Trophoblast cell (in vitro differentiated cells and primary cell): ENCODE data around the gene CFDP1.
"Not testable (repeated sequence)": the region's sequence is repeated elsewhere in the genome, so short reads cannot be mapped to it uniquely, and the experiment has no call there.

ENCODE experiments used
- DNase-seq, 2 donors: peaks; one replicate each; pipeline ENCODE4 v3.0.0-alpha.2; 2016
- H2AFZ ChIP-seq: 2 replicates; pipeline ENCODE4 v1.6.1; 2013; ENCODE audit warnings: low read length, moderate library complexity, mild to moderate bottlenecking; ENCODE audit not compliant: insufficient read depth, poor library complexity
- H2AK5ac ChIP-seq: 2 replicates; pipeline ENCODE4 v1.6.1; 2013; ENCODE audit warnings: mild to moderate bottlenecking, low read length
- H2BK120ac ChIP-seq: 2 replicates; pipeline ENCODE4 v1.6.1; 2013; ENCODE audit warnings: low read length, mild to moderate bottlenecking, moderate library complexity; ENCODE audit not compliant: insufficient read depth, poor library complexity
- H2BK12ac ChIP-seq: 2 replicates; pipeline ENCODE4 v1.6.1; 2013; ENCODE audit warnings: mild to moderate bottlenecking, low read length, moderate library complexity
- H2BK5ac ChIP-seq: 2 replicates; pipeline ENCODE4 v1.6.1; 2013; ENCODE audit warnings: low read length, low read depth, moderate library complexity, mild to moderate bottlenecking; ENCODE audit not compliant: poor library complexity
- H3K14ac ChIP-seq: 2 replicates; pipeline ENCODE4 v1.6.1; 2013; ENCODE audit warnings: mild to moderate bottlenecking, low read length
- H3K18ac ChIP-seq: 2 replicates; pipeline ENCODE4 v1.6.1; 2013; ENCODE audit warnings: mild to moderate bottlenecking, low read length
- H3K23ac ChIP-seq: 2 replicates; pipeline ENCODE4 v1.6.1; 2013; ENCODE audit warnings: low read length
- H3K27ac ChIP-seq: 2 replicates; pipeline ENCODE4 v1.5.1; 2013; ENCODE audit warnings: low read depth, mild to moderate bottlenecking, inconsistent platforms, low read length, moderate library complexity
- H3K27me3 ChIP-seq: 2 replicates; pipeline ENCODE4 v1.6.1; 2013; ENCODE audit warnings: inconsistent platforms, mild to moderate bottlenecking, low read length, moderate library complexity; ENCODE audit not compliant: insufficient read depth
- H3K36me3 ChIP-seq, 2 experiments: 1 replicate in 1 of 2; 2 replicates in 1 of 2; pipeline ENCODE4 v1.6.1; 2013; ENCODE audit warnings: low read length in 2 of 2, mild to moderate bottlenecking in 2 of 2, moderate library complexity in 1 of 2; ENCODE audit not compliant: insufficient read depth in 2 of 2, control insufficient read depth in 1 of 2
- H3K4ac ChIP-seq: 2 replicates; pipeline ENCODE4 v1.6.1; 2013; ENCODE audit warnings: low read depth, mild to moderate bottlenecking, low read length, moderate library complexity
- H3K4me1 ChIP-seq, 2 experiments: 1 replicate in 1 of 2; 2 replicates in 1 of 2; pipeline ENCODE4 v1.6.1; 2013; ENCODE audit warnings: low read length in 2 of 2, mild to moderate bottlenecking in 2 of 2, moderate library complexity in 1 of 2; ENCODE audit not compliant: insufficient read depth in 2 of 2, control insufficient read depth in 1 of 2
- H3K4me2 ChIP-seq: 2 replicates; pipeline ENCODE4 v1.6.1; 2013; ENCODE audit warnings: inconsistent platforms, mild to moderate bottlenecking, low read length, moderate library complexity
- H3K4me3 ChIP-seq: 2 replicates; pipeline ENCODE4 v1.5.1; 2013; ENCODE audit warnings: mild to moderate bottlenecking, low read depth, low read length, inconsistent platforms
- H3K79me1 ChIP-seq: one replicate; pipeline ENCODE4 v1.6.1; 2013; ENCODE audit warnings: low read length
- H3K79me2 ChIP-seq: 2 replicates; pipeline ENCODE4 v1.6.1; 2013; ENCODE audit warnings: low read length, mild to moderate bottlenecking; ENCODE audit not compliant: control insufficient read depth, insufficient read depth, poor library complexity
- H3K9ac ChIP-seq: 2 replicates; pipeline ENCODE4 v1.6.1; 2013; ENCODE audit warnings: mild to moderate bottlenecking, low read length
- H3K9me3 ChIP-seq: 2 replicates; pipeline ENCODE4 v1.6.1; 2013; ENCODE audit warnings: low read depth, mild to moderate bottlenecking, control low read depth, inconsistent platforms, low read length; ENCODE audit not compliant: insufficient read depth
- H4K12ac ChIP-seq: 2 replicates; pipeline ENCODE4 v1.6.1; 2013; ENCODE audit warnings: low read depth, mild to moderate bottlenecking, low read length, moderate library complexity
- H4K8ac ChIP-seq: 2 replicates; pipeline ENCODE4 v1.6.1; 2013; ENCODE audit warnings: low read depth, mild to moderate bottlenecking, low read length, moderate library complexity
- H4K91ac ChIP-seq: one replicate; pipeline ENCODE4 v1.6.1; 2013; ENCODE audit warnings: low read depth, mild to moderate bottlenecking, low read length, moderate library complexity
- WGBS: extraction: QIAGEN DNeasy Blood & Tissue Kit; methylation state at CpG from one replicate; pipeline ENCODE4 v1.1.7; 2013; ENCODE audit warnings: missing lambda C conversion rate; ENCODE audit not compliant: insufficient read length, insufficient coverage; ENCODE audit errors: extremely low coverage; 5-methylcytosine and 5-hydroxymethylcytosine counted together

CFDP1 gene

DNA sequence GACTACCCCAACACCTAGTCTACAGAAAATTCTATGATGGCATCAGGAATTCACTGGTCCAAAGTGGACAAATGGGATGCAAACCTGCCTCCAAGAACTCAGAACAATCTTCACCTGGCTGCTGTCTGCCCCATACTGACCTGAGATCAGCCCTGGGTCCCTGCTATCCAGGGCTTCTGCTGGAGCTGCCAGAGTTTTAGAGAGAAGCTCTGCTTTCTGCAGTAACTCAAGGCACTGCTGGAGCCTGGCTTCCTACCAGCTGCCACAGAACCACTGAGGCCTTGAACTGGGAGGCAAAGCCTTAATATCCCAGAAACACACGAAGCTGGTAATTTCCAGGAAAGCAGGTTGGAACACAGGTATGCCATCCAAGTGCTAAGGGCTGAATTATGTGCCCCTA is 23.7 kb upstream of the CFDP1 start:
- WGBS = no CpG with 5 or more reads among the region's 1 CpG

DNA sequence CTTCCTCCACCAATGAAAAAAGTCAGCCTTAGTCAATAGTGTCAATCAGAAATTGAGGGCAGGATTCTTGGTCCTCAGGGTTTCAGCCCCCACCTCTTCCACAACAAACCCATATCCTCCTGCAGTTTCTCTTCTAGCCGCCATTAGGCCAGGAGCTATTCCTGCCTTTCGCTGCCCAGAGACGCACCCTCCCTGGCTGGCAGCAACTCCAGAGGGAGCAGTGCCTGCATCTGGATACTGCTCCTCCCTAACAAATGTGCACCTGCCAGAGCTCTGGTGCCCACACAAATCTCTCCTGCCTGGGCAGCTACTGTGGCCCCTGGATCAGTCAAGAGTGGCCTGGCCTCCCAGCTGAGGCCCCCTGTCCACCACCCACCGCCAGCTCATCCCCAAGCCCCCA is 23.2 kb upstream of the CFDP1 start:
- not testable (repeated sequence) for H3K27ac ChIP-seq, H3K4me1 ChIP-seq, H2AFZ ChIP-seq, H3K23ac ChIP-seq, DNase-seq, H3K79me2 ChIP-seq, H4K91ac ChIP-seq, H3K27me3 ChIP-seq, H2BK120ac ChIP-seq, H3K4me3 ChIP-seq, H3K9me3 ChIP-seq, H2AK5ac ChIP-seq, H3K4me2 ChIP-seq, H3K18ac ChIP-seq, H2BK12ac ChIP-seq, H3K36me3 ChIP-seq, H4K8ac ChIP-seq, H3K14ac ChIP-seq, H3K79me1 ChIP-seq, H2BK5ac ChIP-seq, H3K9ac ChIP-seq, H4K12ac ChIP-seq
- no CpG with 5 or more reads among the region's 4 CpGs for WGBS
- H3K4ac ChIP-seq = peak overlapping the region; percentile 70

More for the DNA sequence above, 23.7 kb upstream of the CFDP1 start:
- H3K4ac ChIP-seq = peak overlapping the region; percentile 17
- no peaks in the 10 kb centered on the region for H3K9me3 ChIP-seq
- H3K27ac ChIP-seq = no peak overlapping the region
- no peak overlapping the region for H2AFZ ChIP-seq
- H4K8ac ChIP-seq = no peak overlapping the region
- no peak overlapping the region for H3K14ac ChIP-seq
- H3K27me3 ChIP-seq = no peaks in the 10 kb centered on the region
- H2BK12ac ChIP-seq = no peak overlapping the region
- H3K4me3 ChIP-seq = no peak overlapping the region
- no peak overlapping the region for H3K9ac ChIP-seq
- H4K12ac ChIP-seq = no peak overlapping the region
- no peak overlapping the region for H4K91ac ChIP-seq
- no peak overlapping the region for H2BK5ac ChIP-seq
- peaks cover 0 to 2% of the 10 kb centered on the region in 2 experiments for H3K4me1 ChIP-seq
- no peak overlapping the region for H2BK120ac ChIP-seq
- peaks cover 9% of the 10 kb centered on the region for H3K79me2 ChIP-seq
- no peak overlapping the region for H3K18ac ChIP-seq
- no peak overlapping the region for H3K23ac ChIP-seq
- H2AK5ac ChIP-seq = no peak overlapping the region
- no peak overlapping the region for H3K4me2 ChIP-seq
- no peaks in the 10 kb centered on the region for H3K79me1 ChIP-seq
- no peak for DNase-seq
- peaks cover 3 to 4% of the 10 kb centered on the region in 2 experiments for H3K36me3 ChIP-seq

DNA sequence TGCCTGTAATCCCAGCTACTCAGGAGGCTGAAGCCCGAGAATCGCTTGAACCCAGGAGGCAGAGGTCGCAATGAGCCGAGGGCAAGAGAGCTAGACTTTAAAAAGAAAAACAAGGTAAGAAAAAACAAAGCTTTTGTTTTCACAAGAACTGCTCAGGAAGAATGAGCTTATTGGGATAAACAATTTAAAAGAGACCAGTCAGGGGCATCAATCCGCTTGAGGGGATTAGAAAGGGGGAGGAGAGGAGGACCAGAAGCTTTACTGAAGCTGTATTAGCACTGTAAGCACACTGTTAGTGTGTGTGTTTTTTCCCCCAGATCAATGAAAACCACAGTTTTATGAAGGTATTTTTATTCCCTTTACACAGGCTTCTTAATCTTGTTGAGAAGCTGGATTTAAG is 22.4 kb upstream of the CFDP1 start:
- H2AFZ ChIP-seq = no peak overlapping the region
- H3K27me3 ChIP-seq = no peaks in the 10 kb centered on the region
- no peak overlapping the region for H2BK120ac ChIP-seq
- no peak overlapping the region for H3K18ac ChIP-seq
- no peak overlapping the region for H2BK5ac ChIP-seq
- H4K8ac ChIP-seq = no peak overlapping the region
- no peak overlapping the region for H3K4me3 ChIP-seq
- no peaks in the 10 kb centered on the region for H3K9me3 ChIP-seq
- H3K9ac ChIP-seq = no peak overlapping the region
- H3K27ac ChIP-seq = no peak overlapping the region
- H4K12ac ChIP-seq = no peak overlapping the region
- no peak for DNase-seq
- no peaks in the 10 kb centered on the region for H3K79me1 ChIP-seq
- no peak overlapping the region for H3K14ac ChIP-seq
- H4K91ac ChIP-seq = no peak overlapping the region
- no CpG with 5 or more reads among the region's 5 CpGs for whole genome bisulfite sequencing
- no peak overlapping the region for H3K23ac ChIP-seq
- H3K36me3 ChIP-seq = peaks cover 0 to 10% of the 10 kb centered on the region in 2 experiments
- no peak overlapping the region for H2AK5ac ChIP-seq
- peaks cover 9% of the 10 kb centered on the region for H3K79me2 ChIP-seq
- H2BK12ac ChIP-seq = no peak overlapping the region
- no peak overlapping the region for H3K4me2 ChIP-seq
- no peaks in the 10 kb centered on the region for H3K4me1 ChIP-seq
- H3K4ac ChIP-seq = no peak overlapping the region

DNA sequence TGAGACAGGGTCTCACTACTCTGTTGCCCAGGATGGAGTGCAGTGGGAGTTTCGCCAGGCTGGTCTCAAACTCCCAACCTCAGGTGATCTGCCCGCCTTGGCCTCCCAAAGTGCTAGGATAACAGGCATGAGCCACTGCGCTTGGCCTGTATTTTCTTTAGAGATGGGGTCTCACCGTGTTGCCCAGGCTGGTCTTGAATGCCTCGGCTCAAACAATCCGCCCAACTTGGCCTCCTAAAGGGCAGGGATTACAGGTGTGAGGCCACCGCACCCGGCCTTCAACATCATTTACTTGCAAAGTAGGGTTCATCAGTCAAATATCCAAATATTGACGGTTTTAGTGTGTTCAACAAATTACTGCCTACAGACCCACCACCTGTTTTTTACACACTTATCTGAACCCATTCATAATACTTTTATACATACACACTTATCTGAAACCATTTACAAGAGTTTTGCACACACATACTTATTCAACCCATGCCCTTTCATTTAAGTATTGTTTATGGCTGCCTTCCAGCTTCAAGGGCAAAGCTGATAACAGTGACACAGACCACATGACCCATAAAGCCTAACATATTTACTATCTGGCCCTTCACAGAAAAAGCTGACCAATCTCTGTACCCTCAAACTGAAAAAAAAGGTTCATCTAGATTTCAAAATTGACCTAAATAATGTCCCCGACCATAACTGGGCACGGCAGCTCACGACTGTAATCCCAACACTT is 19.3 kb upstream of the CFDP1 start:
- Histone ChIP-seq H3K36me3 (peaks cover 6 to 9% of the 10 kb centered on the region in 2 experiments), H2BK120ac (no peak overlapping the region), H3K4ac (peak overlapping the region; percentile 14), H3K79me2 (peaks cover 6% of the 10 kb centered on the region), H2BK5ac (no peak overlapping the region), H2BK12ac (no peak overlapping the region), H3K18ac (no peak overlapping the region), H3K9me3 (no peaks in the 10 kb centered on the region), H4K8ac (no peak overlapping the region), H3K4me2 (no peak overlapping the region), H4K91ac (no peak overlapping the region), H3K79me1 (no peaks in the 10 kb centered on the region), H3K4me1 (no peaks in the 10 kb centered on the region), H3K27ac (no peak overlapping the region), H3K4me3 (no peak overlapping the region), H3K9ac (no peak overlapping the region), H4K12ac (no peak overlapping the region), H3K14ac (no peak overlapping the region), H2AFZ (no peak overlapping the region), H3K27me3 (no peaks in the 10 kb centered on the region), H3K23ac (no peak overlapping the region), H2AK5ac (no peak overlapping the region)
- no CpG with 5 or more reads among the region's 12 CpGs for WGBS
- DNase-seq = no peak
